SIG-M5 (cell line): ENCODE measurements around the gene MGA.

Experiments used
- DNase-seq: peaks from one replicate; lab custom pipeline; 2025; lab: John Stamatoyannopoulos, UW

The MGA gene

DNA sequence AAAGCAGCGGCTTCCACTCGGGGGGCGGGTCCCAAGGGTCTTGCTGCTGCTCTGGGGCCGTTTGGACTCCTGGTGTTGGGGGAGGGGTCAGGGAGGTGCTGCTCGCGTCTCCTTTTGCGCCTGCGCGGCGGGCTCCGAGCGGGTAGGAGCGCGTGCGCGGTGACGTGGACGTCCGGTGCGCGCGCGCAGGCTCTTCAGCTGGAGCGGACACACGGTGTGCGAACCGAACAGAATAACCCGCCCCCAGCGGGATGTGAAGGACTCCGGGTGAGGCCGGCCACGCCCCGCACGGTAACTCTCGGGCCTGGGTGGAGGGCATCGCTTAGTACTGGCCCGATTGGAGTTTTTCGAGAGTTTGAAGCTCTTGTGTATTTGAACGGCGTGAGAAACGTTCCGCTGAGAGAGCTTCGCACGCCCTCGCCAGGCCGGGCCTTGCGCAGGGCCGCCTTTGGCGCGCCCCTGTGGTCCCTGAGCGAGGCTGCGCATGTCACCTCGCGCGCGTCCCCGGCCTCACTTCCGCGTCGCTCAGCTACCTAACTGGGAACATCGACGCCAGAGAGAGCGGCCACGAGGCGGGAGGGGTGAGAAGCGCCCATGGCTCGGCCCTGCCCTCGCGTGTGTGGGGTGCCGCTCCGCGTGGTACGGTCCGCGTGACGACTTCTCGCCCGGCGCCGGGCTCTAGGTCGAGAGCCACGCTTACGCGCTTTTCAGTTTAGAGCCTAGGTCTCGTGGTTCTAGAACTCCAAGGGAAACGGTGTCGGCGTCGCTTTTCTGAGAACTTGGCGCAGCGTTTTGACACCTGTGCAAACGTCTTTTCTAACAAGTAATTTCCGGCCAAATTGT, at the start of gene MGA:
Gene MGA (plus strand): TSS at position 171 of the 843 bp plus-strand sequence.
- no peak for DNase-seq

DNA sequence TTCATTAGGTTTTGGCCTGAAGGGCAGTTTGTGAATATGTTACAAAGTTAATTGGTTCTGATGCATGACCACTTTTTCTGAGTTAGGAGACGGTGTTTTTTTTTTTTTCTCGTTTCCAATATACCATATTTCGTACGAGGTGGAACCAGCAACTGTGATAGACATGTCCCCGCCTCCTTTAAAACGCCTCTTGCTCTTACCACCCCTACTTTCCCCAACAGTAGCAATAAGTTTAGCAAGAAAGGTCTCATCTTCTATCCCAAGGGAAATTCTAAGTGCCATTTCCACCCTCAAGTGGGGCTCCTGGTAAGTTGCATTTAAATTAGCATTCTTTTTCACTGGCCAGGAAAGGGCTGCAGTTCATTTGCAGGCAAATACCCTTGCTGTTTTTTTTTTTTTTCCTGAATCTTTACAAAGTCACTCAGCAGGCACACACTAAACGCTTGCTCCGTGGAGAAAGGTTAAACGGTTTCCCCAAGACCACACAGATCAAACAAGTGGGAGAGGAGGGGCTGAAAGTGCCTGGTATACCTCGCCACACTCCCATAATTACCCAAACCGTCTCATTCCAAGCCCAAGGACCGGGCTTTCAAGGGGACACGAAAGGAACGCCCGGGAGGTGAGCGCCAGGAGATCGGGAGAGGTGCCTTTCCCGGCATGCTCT, 39.5 kb upstream of the MGA start:
- no peak for DNase-seq

DNA sequence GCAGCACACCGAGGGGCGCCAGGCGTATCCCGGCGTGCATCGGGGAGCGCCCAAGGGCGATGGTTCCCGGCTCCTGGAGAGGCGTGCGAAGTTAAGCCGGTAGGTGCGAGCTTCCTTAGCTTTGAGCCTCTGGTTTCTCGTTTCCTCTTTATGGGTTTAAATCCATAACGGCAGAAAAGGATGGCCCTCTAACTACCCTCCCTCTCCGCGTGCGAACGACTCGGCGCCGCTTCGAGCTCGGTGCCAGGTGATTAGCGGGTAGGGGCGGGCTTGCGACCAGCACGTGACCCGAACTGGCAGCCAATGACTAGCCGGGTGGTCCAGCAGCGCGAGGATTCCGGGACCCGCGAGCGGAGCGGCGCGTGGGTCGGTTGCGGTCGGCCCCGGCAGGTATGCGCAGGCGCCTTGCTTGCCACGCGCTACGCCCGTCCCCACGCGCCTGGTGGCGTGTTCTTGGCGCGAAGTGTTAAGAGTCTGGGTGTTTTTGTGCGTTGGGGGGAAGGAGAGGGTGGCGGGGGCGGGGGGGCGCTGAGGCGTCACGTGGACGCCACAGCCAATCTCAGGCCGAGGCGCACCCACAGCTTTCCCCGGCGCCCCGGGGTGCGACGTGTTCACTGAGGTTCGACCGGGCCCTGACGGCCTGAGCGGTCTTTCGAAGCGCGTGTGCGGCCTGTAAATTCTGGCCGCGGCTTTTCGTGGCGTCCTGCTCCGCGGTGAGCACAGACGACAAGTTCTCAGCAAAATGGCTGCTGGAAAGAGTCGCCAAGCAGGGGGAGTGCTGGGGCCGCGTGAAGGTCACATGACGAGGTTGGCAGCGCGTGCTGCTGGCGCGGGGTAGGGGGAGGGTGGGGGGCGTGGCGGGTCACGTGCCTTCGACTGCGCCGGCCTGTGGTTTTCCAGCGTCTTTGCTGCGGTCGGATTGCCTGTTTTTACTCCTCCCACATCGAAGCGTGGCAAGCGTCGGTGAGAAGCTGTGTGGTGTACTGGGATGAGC, 38.7 kb upstream of the MGA start:
- peak; percentile 10 for DNase-seq

DNA sequence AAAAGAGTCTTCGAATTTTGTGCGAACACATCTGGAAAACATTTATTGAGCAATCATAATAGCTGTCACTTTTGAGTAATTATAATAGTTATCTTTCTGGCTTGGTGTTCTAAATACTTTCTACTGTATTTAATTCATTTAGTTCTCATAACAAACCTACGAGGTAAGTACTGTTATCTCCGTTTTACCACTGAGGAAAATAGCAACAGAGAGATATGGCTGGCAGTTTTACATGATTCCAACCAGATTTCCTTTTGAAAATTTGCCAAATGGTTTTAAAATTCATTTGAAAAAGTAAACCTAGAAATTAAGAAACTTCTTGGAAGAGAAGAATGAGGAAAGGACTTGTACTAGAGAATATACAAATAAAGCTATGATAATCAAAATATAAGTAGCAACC, 37.3 kb upstream of the MGA start:
- no peak for DNase-seq

DNA sequence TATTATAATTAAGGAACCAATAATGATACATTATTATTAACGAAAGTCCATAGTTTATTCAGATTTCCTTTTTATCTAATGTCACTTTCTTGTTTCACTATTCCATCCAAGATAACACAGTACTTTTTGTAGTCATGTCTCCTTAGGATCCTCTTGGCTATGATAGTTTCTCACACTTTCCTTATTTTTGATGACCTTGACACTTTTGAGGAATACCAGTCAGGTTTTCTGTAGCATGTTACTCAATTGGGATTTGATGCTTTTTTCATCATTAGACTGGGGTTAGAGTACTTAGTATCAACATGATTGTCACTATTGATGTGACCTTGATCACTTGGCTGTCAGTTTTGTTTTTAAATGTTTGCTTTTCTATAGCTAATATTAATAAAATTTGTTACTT, 33.0 kb upstream of the MGA start:
- no peak for DNase-seq

DNA sequence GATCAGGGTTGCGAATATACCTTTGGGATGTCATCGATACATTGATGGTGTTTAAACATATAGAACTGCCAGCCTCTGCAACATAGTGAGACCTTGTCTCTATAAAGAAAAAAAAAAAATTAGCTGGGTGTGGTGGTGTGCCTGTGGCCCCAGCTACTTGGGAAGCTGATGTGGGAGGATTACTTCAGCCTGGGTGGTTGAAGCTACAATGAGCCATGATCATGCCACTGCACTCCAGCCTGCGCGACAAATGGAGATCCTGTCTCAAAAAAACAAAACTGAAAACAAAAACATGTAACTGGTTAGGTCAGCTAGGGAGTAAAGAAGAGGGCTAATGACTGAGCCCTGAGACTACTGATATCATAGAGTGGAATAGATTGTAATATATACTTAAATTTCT, 30.7 kb upstream of the MGA start:
- no peak for DNase-seq

DNA sequence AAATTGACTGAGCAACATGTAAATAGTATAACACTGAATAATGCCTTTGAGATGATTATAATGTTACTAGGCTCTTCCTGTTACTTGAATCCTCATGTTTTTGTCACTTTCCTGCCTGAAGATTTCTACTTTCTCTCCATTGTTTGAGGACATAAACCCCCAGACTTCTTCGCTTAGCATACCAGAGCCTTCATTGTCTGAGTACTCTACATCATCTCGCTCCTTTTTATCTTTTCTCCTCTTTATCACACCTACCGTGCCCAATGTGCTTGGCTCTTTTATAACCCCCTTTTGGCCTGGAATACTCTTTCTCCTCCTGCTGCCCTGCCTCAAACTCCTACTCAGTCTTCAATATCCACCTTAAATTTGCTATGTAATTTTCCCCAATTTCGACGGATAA, 30.3 kb upstream of the MGA start:
- no peak for DNase-seq

DNA sequence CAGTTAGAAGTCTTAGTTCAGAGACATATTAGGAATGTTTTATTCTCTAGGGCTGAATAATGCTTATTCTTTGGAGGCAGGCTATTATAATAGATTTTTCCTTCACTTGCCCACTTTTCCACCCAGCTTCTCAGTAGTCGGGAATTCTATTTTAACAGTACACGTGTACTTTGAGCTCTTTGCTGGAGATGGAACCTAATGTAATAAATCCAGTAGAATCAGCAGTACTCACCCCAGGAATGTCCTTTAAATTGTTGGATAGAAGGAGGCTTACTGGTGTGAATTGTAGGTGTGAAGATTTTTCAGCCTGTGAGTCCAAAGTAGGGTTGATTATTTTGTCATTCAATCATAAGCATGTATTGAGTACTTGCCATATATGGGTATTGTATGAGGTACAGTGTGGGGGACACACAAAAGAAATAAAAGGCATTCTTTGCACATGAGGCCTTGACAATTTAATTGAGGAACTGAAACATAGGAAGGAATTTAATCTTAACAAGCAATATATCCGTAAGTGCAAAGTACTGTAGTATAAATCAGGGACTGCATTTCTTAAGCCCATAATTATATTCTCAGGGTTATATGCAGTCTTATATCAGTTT, 29.5 kb upstream of the MGA start:
- no peak for DNase-seq

DNA sequence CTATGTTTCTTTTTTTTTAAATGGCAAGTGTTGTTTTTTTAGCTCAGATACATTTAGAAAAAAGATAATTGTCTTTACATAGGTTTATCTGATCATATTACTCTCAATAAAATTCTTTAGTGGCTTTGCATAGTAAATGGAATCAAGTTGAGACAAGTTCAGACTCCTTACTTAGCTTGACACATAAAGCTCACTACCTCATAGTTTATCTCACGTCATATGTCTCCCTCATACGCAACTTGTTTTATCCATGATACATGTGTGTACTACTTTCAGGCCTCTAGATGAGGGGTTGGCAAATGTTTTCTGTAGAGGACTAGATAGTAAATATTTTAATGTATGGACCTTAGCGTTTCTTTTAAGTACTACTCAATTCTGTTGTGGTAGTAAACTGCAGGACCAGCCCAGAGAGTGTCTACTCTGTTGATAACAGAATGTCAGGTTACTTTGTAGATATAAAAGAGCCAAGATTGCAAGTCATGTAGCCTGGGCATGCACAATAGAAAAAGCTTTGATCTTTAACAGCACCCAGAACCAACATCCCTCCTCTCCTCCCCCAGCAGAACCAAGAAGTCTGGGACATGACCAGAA, 28.2 kb upstream of the MGA start:
- DNase-seq, result no peak

DNA sequence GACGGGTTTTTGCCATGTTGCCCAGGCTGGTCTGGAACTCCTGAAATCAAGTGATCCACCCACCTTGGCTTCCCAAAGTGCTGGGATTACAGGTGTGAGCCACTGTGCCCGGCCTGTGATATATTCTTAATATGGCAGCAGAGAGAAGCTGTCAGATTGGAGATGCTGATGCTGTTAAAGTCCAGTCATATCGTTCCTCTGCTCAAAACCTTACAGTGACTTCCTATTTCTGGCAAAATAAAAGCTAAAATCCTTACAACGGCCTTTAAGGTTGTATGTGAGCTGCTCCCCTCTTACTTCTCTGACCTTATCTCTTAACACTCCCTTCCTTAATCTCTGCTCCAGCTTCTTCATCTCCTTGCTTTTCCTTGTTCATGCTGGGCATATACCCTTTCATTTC, 26.6 kb upstream of the MGA start:
- no peak for DNase-seq

DNA sequence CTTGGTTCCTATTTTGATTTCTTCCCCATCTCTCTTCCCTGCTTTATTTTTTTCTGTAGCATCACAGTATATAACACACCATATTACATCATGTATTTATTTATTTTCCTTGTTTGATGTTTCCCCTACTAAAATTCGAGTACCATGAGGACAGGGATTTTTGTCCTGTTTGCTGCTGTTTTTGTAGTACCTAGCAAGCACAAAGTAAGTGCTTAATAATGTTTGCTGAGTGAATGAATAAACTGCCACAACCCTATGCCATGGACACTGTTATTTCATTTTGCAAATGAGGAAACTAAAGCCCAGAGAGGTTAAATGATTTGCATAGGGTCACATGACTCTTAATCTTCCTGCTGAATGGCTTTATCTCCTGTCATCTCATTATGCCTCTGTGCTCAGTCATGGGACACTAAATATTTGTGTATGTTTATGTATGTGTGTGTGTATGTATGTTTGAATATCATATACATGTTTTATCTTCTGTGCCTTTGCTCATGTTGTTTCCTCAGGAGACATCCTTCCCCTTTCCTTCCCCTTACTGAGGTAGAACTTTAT, 26.1 kb upstream of the MGA start:
- no peak for DNase-seq

DNA sequence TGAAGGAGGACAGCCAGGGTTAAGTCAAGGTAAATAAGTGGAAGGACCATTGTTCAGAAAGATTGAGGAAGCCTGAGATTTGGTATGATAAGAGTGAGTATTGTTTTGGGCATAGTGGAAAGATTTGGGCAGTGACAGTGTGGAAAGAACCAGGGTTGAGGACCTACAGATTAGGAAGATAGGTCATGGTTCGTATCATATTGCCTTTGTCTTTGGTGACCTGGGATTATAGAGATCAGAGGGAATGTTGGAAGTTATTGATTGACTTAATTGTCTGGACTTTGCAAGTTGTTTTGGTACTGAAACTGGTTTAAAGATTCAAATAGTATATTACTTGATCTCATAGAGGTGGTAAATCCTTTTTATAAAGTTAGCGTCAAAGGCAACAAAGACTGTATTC, 23.1 kb upstream of the MGA start:
- DNase-seq, result no peak

DNA sequence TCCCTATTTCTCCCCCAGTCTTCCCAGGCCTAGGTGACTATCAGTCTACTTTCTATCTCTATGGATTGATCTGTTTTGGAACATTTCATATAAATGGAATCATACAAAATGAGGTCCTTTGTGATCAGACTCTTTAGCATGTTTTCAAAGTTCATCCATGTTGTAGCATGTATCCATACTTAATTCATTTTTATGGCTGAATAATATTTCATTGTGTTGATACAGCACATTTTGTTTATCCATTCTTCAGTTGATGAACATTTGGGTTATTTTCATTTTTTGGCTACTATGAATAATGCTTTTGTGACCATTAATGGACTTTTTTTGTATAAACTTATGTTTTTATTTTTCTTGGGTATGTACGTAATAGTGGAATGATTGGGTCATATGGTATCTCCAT, 19.2 kb upstream of the MGA start:
- DNase-seq, result no peak

DNA sequence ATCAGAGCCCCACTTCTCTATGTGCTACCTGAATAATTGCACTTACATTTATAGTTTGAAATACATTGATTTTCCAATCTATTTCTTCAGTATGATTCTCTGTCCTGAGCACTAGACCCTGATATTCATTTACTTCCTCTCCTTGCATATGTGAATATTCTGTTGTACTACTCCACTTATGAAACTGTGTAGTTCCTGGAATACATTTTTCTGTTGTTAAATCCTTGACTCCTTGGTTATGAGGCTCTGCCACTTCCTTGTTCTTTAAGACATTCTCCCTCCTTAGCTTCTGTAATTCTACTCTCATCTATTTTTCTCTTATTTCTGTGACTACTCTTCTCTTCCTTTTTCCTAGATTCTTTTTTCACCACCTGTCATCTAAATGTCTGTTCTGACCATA, 12.9 kb upstream of the MGA start:
- DNase-seq, result peak; percentile 18

DNA sequence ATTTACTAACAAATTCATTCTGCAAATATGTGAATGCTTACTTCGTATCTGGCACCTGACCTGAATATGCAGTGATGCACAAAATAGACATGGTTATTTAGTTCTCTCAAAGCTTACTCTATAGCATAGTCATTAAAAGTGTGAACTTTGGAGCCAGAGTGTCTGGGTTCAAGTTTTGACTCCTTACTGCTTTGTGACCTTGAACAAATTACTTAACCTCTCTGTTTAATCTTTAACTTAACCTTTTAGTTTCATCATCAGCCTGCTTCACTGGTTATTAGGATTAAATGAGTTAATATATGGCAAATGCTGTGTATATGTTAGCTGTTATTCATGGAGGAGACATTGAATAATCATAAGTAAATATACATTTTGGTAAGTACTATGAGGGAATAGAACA, 12.1 kb upstream of the MGA start:
- no peak for DNase-seq

DNA sequence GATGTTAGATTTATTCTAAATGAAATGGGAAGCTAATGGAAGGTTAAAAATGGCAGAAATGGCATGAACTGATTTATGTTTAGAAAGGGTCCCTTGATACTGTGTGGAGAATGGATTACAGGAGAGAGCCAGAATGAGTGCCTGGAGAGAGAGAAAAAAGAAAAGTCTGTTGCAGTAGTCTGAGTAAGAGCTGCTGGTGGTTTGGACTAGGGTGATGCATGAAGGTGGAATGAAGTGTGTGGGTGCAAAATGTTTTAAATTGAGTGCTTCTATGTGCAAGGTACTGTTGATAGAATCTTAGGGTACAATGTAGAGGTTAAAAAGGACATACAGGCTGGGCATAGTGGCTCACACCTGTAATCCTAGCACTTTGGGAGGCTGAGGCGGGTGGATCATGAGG, 11.4 kb upstream of the MGA start:
- no peak for DNase-seq

DNA sequence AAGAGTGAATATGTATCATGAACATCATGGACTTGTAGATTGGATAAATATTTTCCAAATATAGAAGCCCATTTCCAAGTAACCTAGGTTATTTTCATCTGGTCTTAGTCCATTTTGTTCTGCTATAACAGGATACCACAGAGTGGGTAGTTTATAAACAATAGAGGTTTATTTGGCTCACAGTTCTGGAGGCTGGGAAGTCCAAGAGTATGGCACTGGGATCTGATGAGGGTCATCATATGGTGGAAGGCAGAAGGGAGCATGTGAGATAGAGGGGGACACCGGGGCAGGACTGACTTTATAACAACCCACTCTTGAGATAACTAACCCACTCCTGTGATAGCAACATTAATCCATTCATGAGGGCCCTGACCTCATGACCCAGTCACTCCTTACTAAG, 9.4 kb upstream of the MGA start:
- DNase-seq, result no peak

DNA sequence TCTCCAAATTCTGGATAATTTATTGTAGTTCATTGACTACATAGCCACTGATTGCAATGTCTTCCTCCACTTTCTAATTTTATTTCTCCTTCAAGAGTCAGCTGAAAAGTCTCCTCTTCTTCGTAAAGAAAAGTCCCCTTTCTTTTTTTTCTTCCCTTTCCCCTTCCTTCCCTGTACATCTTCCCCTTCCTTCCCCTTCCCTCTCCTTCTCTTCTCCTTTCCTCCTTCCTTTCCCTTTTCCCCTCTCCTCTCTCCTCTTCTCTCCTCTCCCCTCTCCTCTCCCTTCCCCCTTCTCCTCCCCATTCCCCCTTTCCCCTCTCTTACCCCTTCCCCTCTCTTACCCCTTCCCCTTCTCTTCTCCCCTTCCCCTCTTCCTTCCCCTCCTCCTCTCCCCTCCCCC, 8.8 kb upstream of the MGA start:
- DNase-seq, result no peak

DNA sequence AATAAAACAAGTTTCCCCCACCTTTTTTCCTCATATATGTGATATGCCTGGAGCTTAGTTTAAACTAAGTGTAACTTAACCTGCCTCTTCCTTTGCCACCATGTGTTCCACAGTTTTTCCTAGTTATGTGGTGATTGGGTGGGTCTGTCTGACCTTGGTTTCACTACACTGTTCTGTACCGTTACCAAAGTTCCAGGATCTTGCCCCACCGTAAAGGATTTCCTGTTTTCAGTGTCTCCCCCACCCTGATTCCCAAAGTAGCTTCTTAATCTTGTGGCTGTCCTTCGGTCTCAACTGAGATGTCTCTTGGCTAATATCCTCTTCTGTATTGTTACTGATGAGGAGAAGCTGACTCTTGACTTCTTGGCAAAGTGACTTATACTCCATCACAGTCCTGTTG, 6.4 kb upstream of the MGA start:
- DNase-seq, result no peak

DNA sequence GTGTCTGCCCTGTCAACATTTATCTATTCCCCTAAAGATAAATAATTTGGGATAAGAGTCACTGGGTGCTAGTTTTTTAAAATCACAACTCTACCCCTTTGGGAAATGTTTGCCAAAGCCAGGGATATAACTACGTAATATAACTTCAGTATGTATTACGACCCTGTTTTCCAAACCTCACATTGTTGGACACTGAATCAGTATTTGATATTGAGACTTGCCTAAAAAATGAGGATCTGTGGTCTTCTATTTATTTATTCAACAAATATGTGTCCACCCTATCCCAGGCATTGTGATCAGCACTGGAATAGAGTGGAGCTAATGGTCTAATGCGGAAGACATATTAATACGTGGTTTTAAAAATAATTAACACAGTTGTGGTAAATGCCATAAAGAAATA, 4.5 kb upstream of the MGA start:
- DNase-seq, result no peak

DNA sequence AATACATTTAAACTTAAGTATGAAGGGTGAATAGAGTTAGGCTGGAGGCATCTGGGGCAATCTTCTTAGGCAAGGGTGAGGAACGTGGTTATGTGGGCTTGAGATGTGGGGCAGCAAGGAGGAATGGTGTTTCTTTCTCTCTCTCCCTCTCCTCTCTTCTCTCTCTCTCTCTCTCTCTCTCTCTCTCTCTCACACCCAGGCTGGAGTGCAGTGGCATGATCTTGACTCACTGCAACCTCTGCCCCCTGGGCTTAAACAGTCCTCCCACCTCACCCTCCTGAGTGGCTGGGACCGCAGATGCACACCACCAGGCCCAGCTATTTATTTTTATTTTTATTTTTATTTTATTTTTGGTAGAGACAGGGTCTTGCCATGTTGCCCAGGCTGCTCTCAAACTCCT, 4.0 kb upstream of the MGA start:
- DNase-seq, result no peak

DNA sequence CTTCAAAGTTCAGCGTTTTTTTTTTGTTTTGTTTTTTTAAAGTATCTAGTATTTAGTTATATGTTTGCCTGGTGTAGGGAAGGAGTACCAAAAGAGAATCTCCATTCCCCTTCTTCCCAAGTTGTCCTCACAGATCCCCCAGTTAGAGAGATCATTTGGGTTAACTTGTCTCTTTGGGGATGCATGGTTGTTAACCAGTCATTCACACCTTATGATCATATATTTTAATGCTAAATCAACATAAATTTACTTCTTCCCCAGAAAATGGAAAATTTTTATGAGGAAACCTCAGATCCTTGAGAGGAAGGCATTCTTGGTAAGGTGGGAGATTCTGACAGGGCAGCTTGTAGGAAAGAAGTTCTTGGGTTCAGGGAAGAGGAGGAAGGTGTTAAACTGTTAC, 1.5 kb upstream of the MGA start:
- no peak for DNase-seq
